Left renal cortex interstitium (tissue), 4 donors: ENCODE results near the gene ITGB4. TPM values are rescaled to one million over a fixed set of nuclear protein-coding genes. Genes with fewer than 3 reads are reported as not detected.
"Not testable (repeated sequence)": the region's sequence is repeated elsewhere in the genome, so short reads cannot be mapped to it uniquely, and the experiment has no call there.

Experiments
- DNase-seq, 4 donors: peaks; one replicate each; pipeline ENCODE4 v3.0.0-alpha.2; 2013; ENCODE audit warnings: low read depth in 4 of 4, low spot score in 2 of 4, missing footprints in 1 of 4
- polyA plus RNA-seq, 4 donors: library from polyadenylated mRNA; unstranded; fragments of 120-200 nt; gene quantifications; one replicate each; pipeline ENCODE4 v1.2.1, GENCODE V29; 2013; ENCODE audit not compliant: insufficient read length in 4 of 4

The ITGB4 gene
- polyA plus RNA-seq, 4 donors, result 11.3 to 16.5 (median 11.6) TPM

- DNase-seq, result no peak
Observed at GRCh38 chr17:75751676-75752404, 30.6 kb downstream of the ITGB4 start.

GRCh38 chr17:75752405-75752709 lies 31.1 kb downstream of the ITGB4 start:
- no peak for DNase-seq

- DNase-seq, result no peak
Observed at GRCh38 chr17:75752802-75753513, 31.7 kb downstream of the ITGB4 start.

- DNase-seq, result peak in 1 of 4 donors; percentile 52
Observed at GRCh38 chr17:75753514-75754377, 32.5 kb downstream of the ITGB4 start.

GRCh38 chr17:75754378-75755204 lies 33.3 kb downstream of the ITGB4 start:
- DNase-seq, result no peak

- no peak for DNase-seq
Observed at GRCh38 chr17:75755205-75755901, 34.1 kb downstream of the ITGB4 start.

- DNase-seq, result no peak
Observed at GRCh38 chr17:75755990-75756389, 34.7 kb downstream of the ITGB4 start.

GRCh38 chr17:75756451-75757085 lies 35.3 kb downstream of the ITGB4 start:
- no peak for DNase-seq

GRCh38 chr17:75757086-75757681 lies 35.9 kb downstream of the ITGB4 start:
- DNase-seq, result no peak

- no peak for DNase-seq
Observed at GRCh38 chr17:75758131-75758905, 37.1 kb downstream of the ITGB4 start.

GRCh38 chr17:75759457-75759856 lies 38.2 kb downstream of the ITGB4 start:
- DNase-seq, result no peak

GRCh38 chr17:75759978-75760640 lies 38.9 kb downstream of the ITGB4 start:
- not testable (repeated sequence) for DNase-seq

GRCh38 chr17:75762513-75763268 lies 41.4 kb downstream of the ITGB4 start:
- DNase-seq, result no peak

- no peak for DNase-seq
Observed at GRCh38 chr17:75763269-75763607, 42.0 kb downstream of the ITGB4 start.

GRCh38 chr17:75763613-75764416 lies 42.6 kb downstream of the ITGB4 start:
- no peak for DNase-seq

- no peak for DNase-seq
Observed at GRCh38 chr17:75764417-75764710, 43.1 kb downstream of the ITGB4 start.
